ENCODE data around the gene TNFRSF11A. TPM values are rescaled to one million over a fixed set of nuclear protein-coding genes. Genes with fewer than 3 reads are reported as not detected.

TNFRSF11A gene
- total RNA-seq, 2 experiments from 2014 or later, result 3.1 to 3.5 TPM

DNA sequence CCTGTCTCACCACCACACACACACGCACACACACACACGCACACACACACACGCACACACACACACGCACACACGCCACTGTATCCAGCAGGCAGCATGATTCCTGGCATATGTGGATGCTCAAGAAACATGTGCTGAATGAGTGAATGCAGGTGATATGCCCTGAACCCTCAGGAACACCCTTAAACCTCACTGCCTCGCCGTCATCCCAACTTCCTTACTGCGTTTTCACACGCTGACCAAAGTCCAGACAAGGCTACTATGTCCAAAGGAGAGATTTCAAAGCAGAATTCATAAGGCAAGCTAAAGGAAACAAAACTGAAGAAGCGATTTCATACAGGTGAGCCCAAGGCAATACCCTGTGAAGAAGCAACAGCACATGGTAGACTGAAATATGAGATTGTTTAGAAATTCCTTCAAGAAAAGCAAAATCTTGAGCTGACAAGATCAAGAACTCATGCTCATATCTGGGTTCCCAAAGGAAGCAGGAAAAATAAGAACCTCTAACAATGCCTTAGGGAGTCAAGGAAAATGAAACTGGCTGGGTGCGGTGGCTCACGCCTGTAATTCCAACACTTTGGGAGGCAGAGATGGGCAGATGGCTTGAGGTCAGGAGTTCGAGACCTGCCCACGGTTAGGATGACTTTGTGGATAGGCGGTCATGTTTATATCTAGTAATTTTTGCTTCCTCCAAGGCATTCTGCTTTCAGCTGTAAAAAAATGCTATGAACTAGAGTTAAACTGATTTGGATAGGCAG lies 69.1 kb downstream of the TNFRSF11A start:
- CTCF ChIA-PET, result no interaction called here
- Mint-ChIP-seq H3K27ac (no peak overlapping the region), H3K36me3 (ENCODE audit: low read depth) (no peaks in the 10 kb centered on the region), H3K4me3 (no peak overlapping the region), H3K27me3 (ENCODE audit: low read depth) (no peaks in the 10 kb centered on the region), H3K4me1 (ENCODE audit: low read depth) (peaks cover 4% of the 10 kb centered on the region), H3K9me3 (peaks cover 2% of the 10 kb centered on the region)
- no peak for DNase-seq
- intact Hi-C loops (cut with micrococcal nuclease), result no loop called here

DNA sequence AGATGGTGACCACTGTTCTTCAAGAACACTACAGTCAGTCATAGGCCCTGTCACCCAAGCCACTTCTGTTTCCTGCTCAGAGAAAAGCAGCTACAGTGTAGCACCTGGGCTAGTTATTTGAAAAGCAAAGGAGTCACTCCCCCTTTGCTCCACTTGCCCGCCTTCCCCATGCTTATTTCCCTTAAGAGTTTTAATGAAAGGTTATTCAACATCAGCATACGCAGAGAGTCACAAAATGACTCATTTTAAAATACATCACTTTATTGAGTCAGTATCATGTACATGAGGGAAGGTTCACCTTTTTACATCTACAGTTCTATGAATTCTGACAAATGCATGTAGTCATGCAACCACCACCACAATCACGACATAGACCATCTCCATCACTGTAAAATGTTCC lies 71.3 kb downstream of the TNFRSF11A start:
- peak; percentile 40 for DNase-seq
- H3K9me3 Mint-ChIP-seq, result no peaks in the 10 kb centered on the region
- H3K4me3 Mint-ChIP-seq, result no peak overlapping the region
- peak overlapping the region; percentile 4 for H3K27ac Mint-ChIP-seq
- intact Hi-C loops (cut with micrococcal nuclease), result loop anchor here (1.0 to 2.0 kb wide), 2 partner anchors 24 to 70 kb away; no protein-coding TSS in a partner anchor
- peaks cover 9% of the 10 kb centered on the region for H3K4me1 Mint-ChIP-seq (ENCODE audit: low read depth)
- no peaks in the 10 kb centered on the region for H3K36me3 Mint-ChIP-seq (ENCODE audit: low read depth)
- no peaks in the 10 kb centered on the region for H3K27me3 Mint-ChIP-seq (ENCODE audit: low read depth)
- CTCF ChIA-PET, result no interaction called here

DNA sequence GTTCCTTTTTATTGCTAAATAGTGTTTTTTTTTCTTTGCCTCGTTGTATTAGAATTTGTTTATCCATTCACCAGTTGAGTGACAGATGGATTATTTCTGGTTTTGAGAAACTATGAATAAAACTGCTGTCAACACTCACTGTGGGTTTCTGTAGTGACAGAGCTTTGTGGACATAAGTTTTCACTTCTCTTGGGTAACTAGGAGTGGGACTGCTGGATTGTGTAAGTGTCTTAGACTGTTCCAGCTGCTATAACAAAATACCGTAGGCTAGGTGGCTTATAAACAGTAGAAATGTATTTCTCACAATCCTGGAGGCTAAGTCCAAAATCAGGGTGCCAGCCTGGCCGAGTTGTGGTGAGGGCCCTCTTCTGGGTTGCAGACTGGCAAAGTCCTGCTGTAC lies 71.9 kb downstream of the TNFRSF11A start:
- CTCF ChIA-PET, result no interaction called here
- intact Hi-C loops (cut with micrococcal nuclease), result loop anchor here (1.0 to 2.0 kb wide), 2 partner anchors 23 to 70 kb away; no protein-coding TSS in a partner anchor
- Mint-ChIP-seq H3K27me3 (ENCODE audit: low read depth) (no peaks in the 10 kb centered on the region), H3K4me3 (no peak overlapping the region), H3K4me1 (ENCODE audit: low read depth) (peaks cover 9% of the 10 kb centered on the region), H3K9me3 (no peaks in the 10 kb centered on the region), H3K27ac (no peak overlapping the region), H3K36me3 (ENCODE audit: low read depth) (no peaks in the 10 kb centered on the region)
- no peak for DNase-seq

- Mint-ChIP-seq H3K36me3 (ENCODE audit: low read depth) (no peaks in the 10 kb centered on the region), H3K27me3 (ENCODE audit: low read depth) (no peaks in the 10 kb centered on the region), H3K9me3 (no peaks in the 10 kb centered on the region), H3K4me3 (no peak overlapping the region), H3K4me1 (ENCODE audit: low read depth) (peaks cover 9% of the 10 kb centered on the region), H3K27ac (no peak overlapping the region)
- intact Hi-C loops (cut with micrococcal nuclease), result no loop called here
- DNase-seq, result no peak
- CTCF ChIA-PET, result interaction anchor here (0.8 to 1.6 kb wide), 3 partner anchors 13 to 28 kb away, joined by 3 to 5 read pairs (median 3); no protein-coding TSS in a partner anchor
Measured at GRCh38 chr18:62398291-62398690, 73.2 kb downstream of the TNFRSF11A start.

- H3K4me3 Mint-ChIP-seq, result no peak overlapping the region
- H3K27me3 Mint-ChIP-seq (ENCODE audit: low read depth), result no peaks in the 10 kb centered on the region
- H3K27ac Mint-ChIP-seq, result no peak overlapping the region
- peaks cover 9% of the 10 kb centered on the region for H3K4me1 Mint-ChIP-seq (ENCODE audit: low read depth)
- intact Hi-C loops (cut with micrococcal nuclease), result no loop called here
- no peak for DNase-seq
- no peaks in the 10 kb centered on the region for H3K9me3 Mint-ChIP-seq
- H3K36me3 Mint-ChIP-seq (ENCODE audit: low read depth), result no peaks in the 10 kb centered on the region
- CTCF ChIA-PET, result interaction anchor here (0.5 to 1.6 kb wide), 4 partner anchors 12 to 81 kb away, joined by 3 to 5 read pairs (median 3); no protein-coding TSS in a partner anchor
Measured at GRCh38 chr18:62399276-62399675, 74.2 kb downstream of the TNFRSF11A start.

GRCh38 chr18:62399781-62400308 lies 74.7 kb downstream of the TNFRSF11A start:
- no peak for DNase-seq
- Mint-ChIP-seq H3K27me3 (ENCODE audit: low read depth) (no peaks in the 10 kb centered on the region), H3K4me3 (no peak overlapping the region), H3K27ac (no peak overlapping the region), H3K9me3 (no peaks in the 10 kb centered on the region), H3K36me3 (ENCODE audit: low read depth) (no peaks in the 10 kb centered on the region), H3K4me1 (ENCODE audit: low read depth) (peaks cover 9% of the 10 kb centered on the region)
- CTCF ChIA-PET, result interaction anchor here (1.6 kb wide), 1 partner anchor 26 kb away, joined by 5 read pairs; no protein-coding TSS in a partner anchor
- intact Hi-C loops (cut with micrococcal nuclease), result no loop called here

DNA sequence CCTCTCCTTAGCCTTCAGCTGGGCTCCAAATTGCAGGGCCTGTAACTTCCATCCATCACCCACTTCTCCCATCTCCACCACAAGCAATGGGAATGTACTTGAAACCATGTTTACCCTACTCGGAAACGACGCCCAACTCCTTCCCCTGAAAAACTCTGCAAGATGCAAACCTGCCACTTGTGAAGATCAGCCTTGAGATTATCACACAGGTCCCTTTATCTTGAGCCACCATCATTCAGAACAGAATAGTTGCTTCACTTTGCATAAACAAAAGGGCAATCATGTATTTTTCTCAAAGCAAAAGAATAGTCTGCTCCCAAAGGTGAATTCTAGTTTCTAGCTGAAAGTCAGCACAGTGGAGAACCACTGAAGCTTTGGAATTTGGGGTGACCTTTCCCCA lies 75.8 kb downstream of the TNFRSF11A start:
- H3K4me1 Mint-ChIP-seq (ENCODE audit: low read depth), result peaks cover 9% of the 10 kb centered on the region
- no peak overlapping the region for H3K4me3 Mint-ChIP-seq
- no peaks in the 10 kb centered on the region for H3K36me3 Mint-ChIP-seq (ENCODE audit: low read depth)
- H3K9me3 Mint-ChIP-seq, result no peaks in the 10 kb centered on the region
- no peaks in the 10 kb centered on the region for H3K27me3 Mint-ChIP-seq (ENCODE audit: low read depth)
- CTCF ChIA-PET, result no interaction called here
- intact Hi-C loops (cut with micrococcal nuclease), result no loop called here
- DNase-seq, result no peak
- no peak overlapping the region for H3K27ac Mint-ChIP-seq

- DNase-seq, result no peak
- Mint-ChIP-seq H3K4me3 (no peak overlapping the region), H3K9me3 (no peaks in the 10 kb centered on the region), H3K4me1 (ENCODE audit: low read depth) (peaks cover 5% of the 10 kb centered on the region), H3K36me3 (ENCODE audit: low read depth) (no peaks in the 10 kb centered on the region), H3K27me3 (ENCODE audit: low read depth) (no peaks in the 10 kb centered on the region), H3K27ac (no peak overlapping the region)
- CTCF ChIA-PET, result interaction anchor here (0.9 to 1.2 kb wide), 2 partner anchors 26 to 35 kb away, joined by 3 read pairs; no protein-coding TSS in a partner anchor
- intact Hi-C loops (cut with micrococcal nuclease), result no loop called here
Measured at GRCh38 chr18:62402342-62402948, 77.3 kb downstream of the TNFRSF11A start.

DNA sequence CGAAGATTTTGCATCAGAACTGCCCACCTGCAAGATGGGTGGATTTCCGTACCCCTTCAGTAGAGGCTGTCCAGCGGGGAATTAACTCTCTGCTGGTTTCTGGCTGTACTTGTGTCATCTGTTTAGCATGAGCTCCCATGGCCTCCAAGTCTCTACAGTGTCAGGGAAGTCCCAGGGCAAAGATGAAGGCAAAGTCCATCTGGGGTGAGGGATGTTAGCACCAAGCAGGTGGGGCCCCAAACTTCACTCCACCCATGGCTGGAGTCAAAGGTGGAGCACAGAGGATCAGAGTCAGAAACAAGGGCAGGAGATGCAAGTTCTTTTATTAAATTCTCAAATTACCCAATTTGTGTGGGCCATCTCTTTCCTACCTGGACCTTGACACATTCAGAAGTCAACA lies 78.0 kb downstream of the TNFRSF11A start:
- Mint-ChIP-seq H3K27ac (no peak overlapping the region), H3K36me3 (ENCODE audit: low read depth) (no peaks in the 10 kb centered on the region), H3K9me3 (no peaks in the 10 kb centered on the region), H3K4me1 (ENCODE audit: low read depth) (peaks cover 5% of the 10 kb centered on the region), H3K4me3 (no peak overlapping the region), H3K27me3 (ENCODE audit: low read depth) (no peaks in the 10 kb centered on the region)
- DNase-seq, result no peak
- intact Hi-C loops (cut with micrococcal nuclease), result no loop called here
- CTCF ChIA-PET, result no interaction called here

GRCh38 chr18:62404881-62405280 lies 79.8 kb downstream of the TNFRSF11A start:
- DNase-seq, result no peak
- Mint-ChIP-seq H3K36me3 (ENCODE audit: low read depth) (no peaks in the 10 kb centered on the region), H3K9me3 (no peaks in the 10 kb centered on the region), H3K27me3 (ENCODE audit: low read depth) (no peaks in the 10 kb centered on the region), H3K4me3 (no peak overlapping the region), H3K4me1 (ENCODE audit: low read depth) (peaks cover 3% of the 10 kb centered on the region), H3K27ac (no peak overlapping the region)
- intact Hi-C loops (cut with micrococcal nuclease), result no loop called here
- CTCF ChIA-PET, result interaction anchor here (1.0 kb wide), 1 partner anchor 13 kb away, joined by 3 read pairs; no protein-coding TSS in a partner anchor

DNA sequence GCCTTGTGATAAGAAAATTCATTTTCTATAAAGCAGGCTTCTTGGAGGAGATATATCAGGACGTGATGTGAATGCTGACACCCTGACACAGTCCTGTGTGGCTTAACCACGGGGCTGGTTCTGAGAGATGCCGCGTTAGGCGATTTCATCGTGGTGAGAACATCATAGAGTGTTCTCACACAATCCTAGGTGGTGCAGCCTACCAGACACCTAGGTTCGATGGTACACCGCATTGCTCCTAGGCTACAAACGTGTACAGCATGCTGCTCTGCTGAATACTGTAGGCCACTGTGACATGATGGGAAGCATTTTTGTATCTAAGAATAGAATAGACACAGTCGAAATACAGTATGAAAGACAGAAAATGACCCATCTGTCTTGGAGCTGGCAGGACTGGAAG lies 82.5 kb downstream of the TNFRSF11A start:
- DNase-seq, result no peak
- no peaks in the 10 kb centered on the region for H3K36me3 Mint-ChIP-seq (ENCODE audit: low read depth)
- H3K4me1 Mint-ChIP-seq (ENCODE audit: low read depth), result peaks cover 3% of the 10 kb centered on the region
- peaks cover 7% of the 10 kb centered on the region for H3K9me3 Mint-ChIP-seq
- H3K4me3 Mint-ChIP-seq, result no peak overlapping the region
- no peaks in the 10 kb centered on the region for H3K27me3 Mint-ChIP-seq (ENCODE audit: low read depth)
- CTCF ChIA-PET, result interaction anchor here (0.6 to 1.8 kb wide), 3 partner anchors 10 to 40 kb away, joined by 3 to 5 read pairs (median 4); no protein-coding TSS in a partner anchor
- intact Hi-C loops (cut with micrococcal nuclease), result no loop called here
- H3K27ac Mint-ChIP-seq, result no peak overlapping the region

DNA sequence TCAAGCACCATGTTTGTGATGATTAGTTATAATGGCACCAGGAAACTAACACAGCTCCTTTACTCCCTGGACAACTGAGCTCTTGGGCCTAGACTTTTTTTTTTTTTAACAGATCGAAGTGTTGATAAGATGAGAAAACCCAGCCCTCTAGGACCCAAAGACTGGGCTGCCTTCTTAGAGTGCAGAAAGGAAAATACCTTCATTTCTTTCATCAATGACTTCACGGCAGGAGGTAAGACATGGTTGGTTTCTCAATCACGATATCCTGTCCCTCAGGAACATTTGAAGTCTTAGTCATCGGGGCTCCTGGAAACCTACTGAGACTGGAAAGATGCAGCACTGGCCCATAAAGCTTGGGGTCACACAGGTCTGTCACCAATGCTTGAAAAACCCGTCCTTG lies 84.7 kb downstream of the TNFRSF11A start:
- peaks cover 3% of the 10 kb centered on the region for H3K4me1 Mint-ChIP-seq (ENCODE audit: low read depth)
- H3K27ac Mint-ChIP-seq, result no peak overlapping the region
- intact Hi-C loops (cut with micrococcal nuclease), result no loop called here
- peaks cover 7% of the 10 kb centered on the region for H3K9me3 Mint-ChIP-seq
- CTCF ChIA-PET, result no interaction called here
- H3K36me3 Mint-ChIP-seq (ENCODE audit: low read depth), result no peaks in the 10 kb centered on the region
- H3K27me3 Mint-ChIP-seq (ENCODE audit: low read depth), result peaks cover 4% of the 10 kb centered on the region
- no peak overlapping the region for H3K4me3 Mint-ChIP-seq
- DNase-seq, result no peak

All from activated naive CD4-positive, alpha-beta T cell treated with anti-CD3 and anti-CD28 coated beads for 36 hours (primary cell).